ENCODE measurements around the gene TMEM87A.
"Not testable (repeated sequence)": the region's sequence is repeated elsewhere in the genome, so short reads cannot be mapped to it uniquely, and the experiment has no call there.

The TMEM87A gene

DNA sequence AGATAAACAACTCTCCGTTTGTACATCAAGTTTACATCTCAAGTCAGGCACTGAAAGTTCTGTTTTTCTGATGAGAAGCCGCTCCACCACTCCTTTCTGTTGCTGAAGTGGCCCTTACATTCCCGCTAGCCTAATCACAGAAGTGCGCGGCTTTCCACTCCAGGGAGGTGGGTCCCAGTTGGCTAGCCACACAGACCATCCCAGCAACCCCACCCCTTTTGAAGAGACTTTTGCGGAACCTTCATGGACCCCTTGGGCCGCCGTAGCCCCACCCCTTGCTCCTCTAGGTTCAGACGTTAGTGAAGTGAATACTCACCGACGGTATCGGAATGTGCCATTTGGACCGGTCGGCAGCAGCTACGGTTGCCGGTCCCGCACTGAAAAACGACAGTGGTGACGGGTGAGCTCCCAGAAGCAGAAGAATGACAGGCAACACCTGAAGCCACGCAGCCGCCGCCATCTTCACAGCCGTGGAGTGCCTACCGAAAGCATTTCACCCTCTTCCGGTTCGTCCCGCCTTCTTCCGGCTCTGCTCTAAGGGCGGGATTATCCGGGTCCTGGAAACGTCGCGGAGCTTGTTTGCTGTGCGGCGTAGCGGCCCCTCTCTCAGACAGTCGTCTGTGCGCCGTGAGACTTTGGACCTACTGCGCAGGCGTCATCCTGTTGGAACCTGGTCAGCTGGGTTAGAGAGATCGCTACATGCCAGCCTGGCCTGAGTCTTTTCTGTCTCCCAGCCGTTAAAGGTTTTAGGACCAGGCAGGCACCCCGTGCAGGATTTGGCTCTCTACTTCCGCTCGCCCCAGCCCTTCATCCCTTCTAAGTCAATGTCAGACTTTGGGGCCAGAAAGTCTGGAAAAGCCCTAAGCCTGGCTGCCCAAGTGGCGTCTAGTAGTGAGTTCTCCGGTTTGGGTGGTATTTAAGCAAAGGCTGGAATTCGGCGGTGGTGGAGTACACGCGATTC, at the start of gene TMEM87A, which contains the start of gene GANC:
Gene TMEM87A (minus strand): TSS at position 495 of the 961 bp plus-strand sequence. CDS start 35 bp downstream, at position 460.
Gene GANC (plus strand): TSS at position 263 of the 961 bp plus-strand sequence. CDS start 1,281 bp downstream, outside the sequence.
- FAIRE-seq (peak; percentile 94), DNase-seq (ENCODE audit: insufficient read length, low spot score) (peak; percentile 78)

DNA sequence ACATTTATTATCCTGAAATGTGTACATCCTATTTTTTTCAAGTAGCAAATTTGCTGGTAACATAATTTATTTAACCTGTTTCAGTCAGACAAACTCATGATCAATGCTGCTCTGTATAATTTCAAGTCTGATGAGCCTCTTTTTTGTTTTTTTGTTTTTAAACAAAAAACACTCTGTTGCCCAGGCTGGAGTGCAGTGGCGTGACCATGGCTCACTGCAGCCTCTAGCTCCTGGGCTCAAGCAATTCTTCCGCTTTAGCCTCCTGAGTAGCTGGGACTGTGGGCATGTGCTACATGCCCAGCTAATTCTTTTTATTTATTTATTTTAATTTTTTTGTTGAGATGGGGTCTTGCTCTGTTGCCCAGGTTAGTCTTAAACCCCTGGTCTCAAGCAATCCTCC, 46.0 kb upstream of the TMEM87A start:
- FAIRE-seq: no peak
- DNase-seq (ENCODE audit: insufficient read length, low spot score): no peak

DNA sequence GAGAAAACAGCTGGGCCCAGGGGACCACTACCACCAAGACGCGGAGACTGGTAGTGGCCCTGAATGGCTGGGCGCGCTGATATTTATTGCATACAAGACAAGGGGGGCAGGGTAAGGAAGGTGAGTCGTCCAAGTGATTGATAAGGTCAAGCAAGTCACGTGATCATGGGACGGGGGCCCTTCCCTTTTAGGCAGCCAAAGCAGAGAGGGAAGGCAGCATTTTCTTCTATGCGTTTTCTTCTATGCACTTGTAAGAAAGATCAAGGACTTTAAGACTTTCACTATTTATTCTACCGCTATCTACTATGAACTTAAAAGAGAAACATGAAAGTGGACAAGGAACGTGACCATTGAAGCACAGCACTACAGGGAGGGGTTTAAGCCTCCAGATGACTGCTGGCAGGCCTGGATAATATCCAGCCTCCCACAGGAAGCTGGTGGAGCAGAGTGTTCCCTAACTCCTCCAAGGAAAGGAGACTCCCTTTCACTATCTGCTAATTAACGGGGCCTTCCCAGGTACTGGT, 43.1 kb upstream of the TMEM87A start:
- DNase-seq (ENCODE audit: insufficient read length, low spot score); FAIRE-seq: not testable (repeated sequence)

GRCh38 chr15:42315521-42315920, 42.3 kb upstream of the TMEM87A start:
- DNase-seq (ENCODE audit: insufficient read length, low spot score) (no peak), FAIRE-seq (no peak)

DNA sequence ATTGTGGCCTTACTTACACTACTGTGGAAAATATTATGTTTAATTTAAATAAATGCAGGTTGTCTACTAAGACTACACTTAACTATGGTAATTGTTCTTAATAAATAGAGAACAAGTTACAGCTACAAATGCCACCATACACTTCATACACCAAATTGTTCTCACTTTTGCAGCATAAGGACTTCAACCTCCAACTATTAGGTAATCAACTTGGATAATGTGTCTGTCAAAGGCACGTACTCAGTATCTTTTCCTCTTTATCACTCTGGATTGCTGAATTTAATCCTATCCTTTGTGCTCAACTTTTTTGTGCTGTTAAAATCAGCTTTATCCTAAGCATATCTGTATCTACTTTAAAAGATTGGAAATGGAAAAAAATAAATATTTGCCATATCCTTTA, 41.6 kb upstream of the TMEM87A start:
- FAIRE-seq (no peak), DNase-seq (ENCODE audit: insufficient read length, low spot score) (no peak)

- DNase-seq (ENCODE audit: insufficient read length, low spot score): no peak
- FAIRE-seq: no peak
These were observed 40.2 kb upstream of the TMEM87A start for GRCh38 chr15:42313463-42313862.

GRCh38 chr15:42306681-42307080, 33.4 kb upstream of the TMEM87A start:
- DNase-seq (ENCODE audit: insufficient read length, low spot score) (no peak), FAIRE-seq (no peak)

DNA sequence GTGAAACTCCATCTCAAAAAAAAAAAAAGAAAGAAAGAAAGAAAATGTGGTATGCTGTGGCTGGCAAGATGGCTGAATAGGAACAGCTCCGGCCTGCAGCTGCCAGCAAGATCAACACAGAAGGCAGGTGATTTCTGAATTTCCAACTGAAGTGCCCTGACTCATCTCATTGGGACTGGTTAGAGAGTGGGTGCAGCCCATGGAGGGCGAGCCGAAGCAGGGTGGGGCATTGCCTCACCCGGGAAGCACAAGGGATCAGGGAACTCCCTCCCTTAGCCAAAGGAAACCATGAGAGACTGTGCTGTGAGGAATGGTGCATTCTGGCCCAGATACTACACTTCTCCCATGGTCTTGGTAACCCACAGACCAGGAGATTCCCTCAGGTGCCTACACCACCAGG, 27.8 kb upstream of the TMEM87A start:
- not testable (repeated sequence) for DNase-seq (ENCODE audit: insufficient read length, low spot score); FAIRE-seq

- FAIRE-seq: no peak
- DNase-seq (ENCODE audit: insufficient read length, low spot score): no peak
These were observed 15.9 kb upstream of the TMEM87A start for GRCh38 chr15:42289166-42289565.

GRCh38 chr15:42287931-42288330, 14.7 kb upstream of the TMEM87A start:
- FAIRE-seq (no peak), DNase-seq (ENCODE audit: insufficient read length, low spot score) (no peak)

- no peak for DNase-seq (ENCODE audit: insufficient read length, low spot score)
- no peak for FAIRE-seq
These were observed 13.3 kb upstream of the TMEM87A start for GRCh38 chr15:42286445-42287029.

DNA sequence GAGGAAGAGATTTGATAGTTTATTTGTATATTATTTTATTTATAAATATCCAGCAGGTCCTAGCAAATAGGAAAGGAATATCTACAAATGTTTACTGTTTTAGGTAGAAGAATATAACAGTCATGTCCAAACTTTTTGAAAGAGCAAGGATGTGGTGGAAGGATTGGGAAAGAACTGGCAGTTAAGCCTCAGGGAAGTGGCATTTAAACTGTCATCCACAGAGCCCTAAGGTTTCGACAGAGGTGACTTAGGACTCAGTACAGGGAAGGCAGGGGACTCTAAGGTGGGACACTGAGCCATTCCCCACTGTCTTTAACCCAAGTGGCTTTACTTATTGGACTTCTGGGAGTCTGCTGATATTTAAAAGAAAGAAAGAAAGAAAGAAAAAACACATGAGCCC, 11.8 kb upstream of the TMEM87A start:
- FAIRE-seq (no peak), DNase-seq (ENCODE audit: insufficient read length, low spot score) (no peak)

GRCh38 chr15:42284551-42284950, 11.3 kb upstream of the TMEM87A start:
- no peak for FAIRE-seq
- DNase-seq (ENCODE audit: insufficient read length, low spot score): no peak

- FAIRE-seq: no peak
- DNase-seq (ENCODE audit: insufficient read length, low spot score): no peak
These were observed 10.4 kb upstream of the TMEM87A start for GRCh38 chr15:42283671-42284070.

DNA sequence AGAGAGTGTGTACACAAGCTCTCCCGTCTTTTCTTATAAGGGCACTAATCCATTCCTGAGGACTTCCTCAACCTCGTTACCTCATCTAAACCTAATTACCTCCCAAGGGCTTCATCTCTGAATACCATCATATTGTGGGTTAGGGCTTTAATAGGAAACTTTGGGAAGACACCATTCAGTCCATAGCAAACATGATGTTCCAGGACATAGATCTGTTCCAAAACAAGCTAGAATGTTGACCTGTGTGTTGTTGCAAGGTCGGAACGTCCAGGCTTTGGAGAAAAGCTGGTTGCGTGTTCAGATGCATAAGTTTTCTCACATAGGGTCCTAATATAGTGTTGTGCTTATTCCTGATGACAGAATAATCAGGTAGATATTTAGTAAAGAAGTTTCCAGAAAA, 9.7 kb upstream of the TMEM87A start:
- DNase-seq (ENCODE audit: insufficient read length, low spot score): no peak
- no peak for FAIRE-seq

- no peak for FAIRE-seq
These were observed 9.1 kb upstream of the TMEM87A start for GRCh38 chr15:42282344-42282743.

DNA sequence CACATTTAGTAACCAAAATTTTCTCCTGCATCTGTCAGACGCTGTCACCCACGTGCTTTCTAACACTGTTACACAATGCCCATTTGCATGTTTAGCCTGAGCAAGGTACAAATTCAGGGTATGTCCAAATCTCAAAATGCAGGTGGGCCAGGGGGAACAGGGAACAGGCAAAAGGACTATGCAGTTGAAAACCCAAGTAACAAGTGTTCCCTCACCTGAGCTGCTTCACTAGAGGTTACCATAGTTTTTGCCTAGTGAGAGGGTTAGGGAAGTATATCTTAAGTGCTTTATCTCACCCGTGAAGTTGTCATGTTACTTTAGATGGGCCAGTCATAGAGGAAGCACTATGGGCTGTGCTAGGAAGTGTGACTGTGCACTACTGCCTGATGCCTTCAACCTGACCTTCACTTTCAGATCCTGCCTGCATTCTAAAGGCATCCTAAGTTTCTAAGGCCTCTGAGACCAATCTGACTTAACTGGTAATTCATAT, 6.0 kb upstream of the TMEM87A start:
- DNase-seq (ENCODE audit: insufficient read length, low spot score) (no peak), FAIRE-seq (no peak)

More at GRCh38 chr15:42282344-42282743, 9.1 kb upstream of the TMEM87A start:
- no peak for DNase-seq (ENCODE audit: insufficient read length, low spot score)

DNA sequence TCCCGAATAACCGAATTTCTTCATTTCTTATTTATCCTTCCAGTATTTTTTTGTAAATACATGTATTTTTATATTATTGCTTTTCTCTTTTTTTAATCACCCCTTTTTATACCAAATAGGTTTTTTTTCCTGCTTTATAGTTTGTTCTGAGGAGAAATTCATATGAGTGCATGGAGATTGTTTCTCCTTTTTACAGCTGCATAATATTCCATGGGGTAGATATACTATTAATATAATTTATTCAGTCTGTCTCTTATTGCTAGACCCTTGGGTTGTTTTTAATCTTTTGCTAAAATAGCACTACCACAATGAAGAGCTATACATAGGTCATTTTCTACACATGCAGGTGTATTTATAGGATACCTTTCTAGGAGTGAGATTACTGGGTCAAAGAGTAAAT, 3.5 kb upstream of the TMEM87A start:
- DNase-seq (ENCODE audit: insufficient read length, low spot score): no peak
- FAIRE-seq: no peak

DNA sequence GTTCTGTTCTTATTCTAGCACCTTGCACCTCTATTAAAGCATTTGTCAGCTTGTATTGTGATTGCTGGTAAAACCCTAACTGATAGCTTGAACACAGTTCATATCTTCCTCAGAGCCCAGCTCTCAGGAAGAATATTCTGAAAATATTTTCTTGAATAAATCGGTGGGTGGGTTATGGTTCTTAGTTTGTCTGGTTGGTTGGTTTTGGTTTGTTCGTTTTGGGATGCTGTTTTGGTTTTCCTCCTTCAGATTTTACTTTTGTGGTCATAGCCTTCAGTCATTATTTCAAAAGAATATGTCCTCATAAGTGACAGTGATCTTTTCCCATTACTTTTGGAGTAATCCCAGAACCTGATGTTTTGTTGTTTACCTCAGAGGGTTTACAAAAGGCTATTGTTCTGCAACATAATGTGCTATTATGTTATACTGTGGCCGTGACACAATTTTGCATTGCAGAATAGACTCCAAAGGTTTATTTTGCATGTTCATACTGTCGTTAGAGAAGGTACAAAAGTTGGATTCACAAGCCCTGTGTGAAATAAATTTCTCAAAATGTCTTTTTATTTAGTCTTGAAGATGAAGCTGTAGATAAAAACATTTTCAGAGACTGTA, 2.7 kb upstream of the TMEM87A start:
- DNase-seq (ENCODE audit: insufficient read length, low spot score) (no peak), FAIRE-seq (no peak)

DNA sequence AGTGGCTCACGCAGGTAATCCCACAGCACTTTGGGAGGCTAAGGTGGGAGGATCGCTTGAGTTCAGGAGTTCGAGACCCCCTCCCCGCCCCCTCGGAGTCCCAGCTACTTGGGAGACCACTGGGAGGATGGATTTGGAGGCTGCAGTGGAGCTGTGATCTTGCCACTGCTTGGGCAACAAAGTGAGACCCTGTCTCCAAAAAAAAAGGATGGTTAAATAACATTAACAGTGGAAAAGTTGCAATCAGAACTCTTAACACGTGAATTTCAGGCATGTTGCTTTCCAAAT, 1.4 kb upstream of the TMEM87A start:
- FAIRE-seq (no peak), DNase-seq (ENCODE audit: insufficient read length, low spot score) (no peak)

Data from GM19239 (cell line).